LNCaP clone FGC (cell line): ENCODE results near the gene PNPLA5.

Experiments
- DNase-seq: peaks from one replicate; pipeline ENCODE4 v3.0.0-alpha.2; 2011; ENCODE audit warnings: low read depth
- H3K4me3 ChIP-seq: 2 replicates; pipeline ENCODE4 v1.5.1; 2011; ENCODE audit warnings: mild to moderate bottlenecking, low read depth, low read length, control low read depth
- TF ChIP-seq, protein P1 (sequence below): IDR thresholded peaks from 2 replicates; pipeline ENCODE4 v1.5.1; 2012; ENCODE audit warnings: mild to moderate bottlenecking; ENCODE audit not compliant: control insufficient read depth, insufficient read depth; ENCODE audit errors: extremely low read depth

The PNPLA5 gene

DNA sequence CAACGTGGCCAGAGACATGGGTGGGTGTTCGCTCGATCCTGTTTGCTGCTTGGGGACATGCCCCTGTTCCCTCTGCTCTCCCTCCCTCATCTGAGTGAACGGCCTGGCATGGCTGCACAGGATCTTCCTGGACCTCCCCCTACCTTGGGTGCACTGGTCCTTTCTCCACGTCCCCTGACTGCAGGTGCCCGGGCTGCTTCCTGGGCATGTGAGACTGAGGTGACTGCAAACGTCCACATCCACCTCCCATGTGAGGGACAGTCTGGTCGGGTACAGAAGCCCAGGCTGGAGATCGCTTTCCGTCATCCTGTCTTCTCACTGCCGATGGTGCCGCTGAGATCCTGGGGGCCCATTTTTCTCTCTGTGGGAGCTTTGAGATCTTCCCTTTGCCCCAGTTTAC is 41.3 kb downstream of the PNPLA5 start:
- H3K4me3 ChIP-seq: no peak overlapping the region
- TF ChIP-seq, protein P1, sequence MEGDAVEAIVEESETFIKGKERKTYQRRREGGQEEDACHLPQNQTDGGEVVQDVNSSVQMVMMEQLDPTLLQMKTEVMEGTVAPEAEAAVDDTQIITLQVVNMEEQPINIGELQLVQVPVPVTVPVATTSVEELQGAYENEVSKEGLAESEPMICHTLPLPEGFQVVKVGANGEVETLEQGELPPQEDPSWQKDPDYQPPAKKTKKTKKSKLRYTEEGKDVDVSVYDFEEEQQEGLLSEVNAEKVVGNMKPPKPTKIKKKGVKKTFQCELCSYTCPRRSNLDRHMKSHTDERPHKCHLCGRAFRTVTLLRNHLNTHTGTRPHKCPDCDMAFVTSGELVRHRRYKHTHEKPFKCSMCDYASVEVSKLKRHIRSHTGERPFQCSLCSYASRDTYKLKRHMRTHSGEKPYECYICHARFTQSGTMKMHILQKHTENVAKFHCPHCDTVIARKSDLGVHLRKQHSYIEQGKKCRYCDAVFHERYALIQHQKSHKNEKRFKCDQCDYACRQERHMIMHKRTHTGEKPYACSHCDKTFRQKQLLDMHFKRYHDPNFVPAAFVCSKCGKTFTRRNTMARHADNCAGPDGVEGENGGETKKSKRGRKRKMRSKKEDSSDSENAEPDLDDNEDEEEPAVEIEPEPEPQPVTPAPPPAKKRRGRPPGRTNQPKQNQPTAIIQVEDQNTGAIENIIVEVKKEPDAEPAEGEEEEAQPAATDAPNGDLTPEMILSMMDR: no peak
- DNase-seq: no peak

DNA sequence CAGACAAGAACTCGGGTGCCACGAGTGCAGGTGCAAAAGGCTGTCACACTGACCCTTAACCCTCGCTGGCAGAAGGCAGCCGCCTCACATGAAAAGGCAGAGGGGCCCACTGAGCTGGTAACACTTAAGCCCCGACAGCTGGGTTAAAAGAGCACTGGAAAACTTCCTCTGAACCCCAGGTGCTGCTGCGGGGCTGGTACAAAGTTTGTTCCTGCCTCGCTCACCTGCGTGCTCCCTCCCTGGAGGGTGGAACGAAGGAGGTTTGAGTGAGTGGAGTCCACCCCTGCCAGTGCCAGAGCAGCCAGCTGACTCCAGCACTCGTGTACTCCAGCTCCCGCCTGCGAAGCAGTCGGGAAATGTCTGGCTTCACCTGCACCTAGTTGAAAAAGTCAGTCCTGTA is 42.1 kb downstream of the PNPLA5 start:
- no peak for DNase-seq
- H3K4me3 ChIP-seq: no peak overlapping the region
- TF ChIP-seq, protein P1: no peak

DNA sequence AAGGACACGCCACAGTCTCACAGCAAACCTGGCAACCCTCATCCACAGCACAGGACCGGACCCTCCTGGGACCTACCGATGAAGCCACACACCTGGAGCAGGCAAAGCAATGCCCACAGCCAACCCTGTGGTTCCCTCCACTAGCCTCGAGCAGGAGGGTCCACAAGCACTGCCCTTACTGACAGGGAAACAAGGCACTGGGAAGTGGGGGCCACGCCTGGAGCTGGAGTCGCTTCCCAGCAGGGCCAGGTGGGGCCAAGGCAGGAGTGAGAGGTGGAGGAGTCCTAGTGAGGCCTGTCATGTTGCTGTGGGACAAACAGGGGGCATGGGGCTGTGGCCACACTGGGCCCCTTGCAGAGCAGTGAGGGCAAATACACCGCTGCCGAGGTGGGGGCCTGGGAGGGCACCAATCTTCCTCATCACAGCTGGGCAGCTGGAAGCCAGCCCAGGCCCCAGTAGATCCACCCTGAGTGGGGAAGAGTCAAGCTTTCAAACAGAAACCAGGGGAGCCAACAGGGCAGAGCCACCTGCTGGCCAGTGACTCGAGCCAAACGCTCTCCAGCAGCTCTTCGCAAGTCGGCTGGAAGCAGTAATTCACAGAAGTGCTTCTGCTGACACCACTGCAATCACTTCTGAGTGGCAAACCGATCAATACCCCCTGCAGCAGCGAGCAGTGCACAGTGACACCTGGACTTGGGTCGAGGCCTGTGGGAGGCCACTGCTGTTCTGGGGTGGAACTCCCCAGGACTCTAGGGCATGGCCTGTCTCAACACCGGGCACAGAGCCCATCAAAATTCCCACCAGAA is 43.2 kb downstream of the PNPLA5 start:
- no peak overlapping the region for H3K4me3 ChIP-seq
- DNase-seq: no peak
- TF ChIP-seq, protein P1: peak; percentile 76

DNA sequence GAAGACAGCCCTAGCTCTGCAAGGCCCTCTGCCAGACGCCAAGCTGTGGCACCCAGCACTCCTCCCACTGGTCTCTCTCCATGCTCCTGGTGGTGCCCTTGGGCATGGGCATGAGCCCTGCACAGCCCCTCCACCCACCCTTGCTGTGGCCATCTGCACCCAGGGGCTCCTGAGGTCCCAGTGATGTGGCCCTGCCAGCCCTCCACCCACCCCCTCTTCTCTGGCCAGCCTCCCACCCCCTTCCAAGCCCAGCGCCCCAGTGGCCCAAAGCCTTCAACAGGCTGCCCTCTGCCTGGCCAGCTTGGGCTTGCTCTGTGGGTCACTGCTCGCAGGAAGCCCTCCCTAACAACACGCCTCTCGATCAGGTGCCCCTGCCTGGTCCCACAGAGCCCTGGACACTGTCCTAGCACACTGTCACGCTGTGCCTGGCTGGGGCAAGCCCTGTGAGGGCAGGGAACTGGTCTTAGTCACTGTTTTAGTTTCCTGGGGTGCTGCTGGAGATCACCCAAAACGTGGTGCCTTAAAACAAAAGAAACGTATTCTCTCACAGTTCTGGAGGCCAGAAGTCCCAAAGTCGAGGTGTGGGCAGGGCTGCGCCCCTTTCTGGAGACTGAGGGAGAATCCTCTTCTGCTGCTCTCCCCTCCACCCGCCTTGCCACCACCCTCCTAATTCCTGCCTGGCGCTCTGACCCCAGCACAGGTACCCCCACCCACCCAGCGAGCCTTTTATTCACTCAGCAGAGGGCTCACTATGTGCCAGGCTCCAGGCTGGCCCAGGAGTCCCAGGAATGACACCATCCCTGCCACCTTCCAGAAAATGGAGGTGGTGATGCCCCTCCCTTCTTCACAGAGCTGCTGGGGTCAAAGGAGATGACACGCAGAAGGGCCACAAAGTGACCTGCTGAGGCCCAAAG is 44.2 kb downstream of the PNPLA5 start:
- no peak for DNase-seq

DNA sequence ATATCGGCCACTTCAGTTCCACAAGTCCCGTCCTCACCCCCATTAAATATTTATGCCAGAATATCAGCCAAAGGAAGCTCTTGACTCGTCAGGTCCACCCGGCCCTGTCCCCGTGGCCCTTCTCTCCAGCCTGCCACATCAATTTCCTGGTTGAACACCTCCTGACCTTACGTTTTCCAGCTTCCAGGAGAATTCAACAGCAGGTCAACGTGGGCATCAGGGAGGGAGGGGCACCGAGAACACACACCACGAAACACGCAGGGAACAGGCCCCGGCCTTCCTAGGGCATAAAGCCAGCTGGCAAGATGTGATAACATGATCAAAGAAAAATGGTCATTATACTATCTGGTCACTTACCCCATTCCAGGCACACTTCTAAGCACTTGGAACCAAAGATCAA is 44.8 kb downstream of the PNPLA5 start:
- H3K4me3 ChIP-seq: no peak overlapping the region
- TF ChIP-seq, protein P1: no peak
- no peak for DNase-seq

More for the DNA sequence above, 44.2 kb downstream of the PNPLA5 start:
- TF ChIP-seq, protein P1: no peak
- no peak overlapping the region for H3K4me3 ChIP-seq

DNA sequence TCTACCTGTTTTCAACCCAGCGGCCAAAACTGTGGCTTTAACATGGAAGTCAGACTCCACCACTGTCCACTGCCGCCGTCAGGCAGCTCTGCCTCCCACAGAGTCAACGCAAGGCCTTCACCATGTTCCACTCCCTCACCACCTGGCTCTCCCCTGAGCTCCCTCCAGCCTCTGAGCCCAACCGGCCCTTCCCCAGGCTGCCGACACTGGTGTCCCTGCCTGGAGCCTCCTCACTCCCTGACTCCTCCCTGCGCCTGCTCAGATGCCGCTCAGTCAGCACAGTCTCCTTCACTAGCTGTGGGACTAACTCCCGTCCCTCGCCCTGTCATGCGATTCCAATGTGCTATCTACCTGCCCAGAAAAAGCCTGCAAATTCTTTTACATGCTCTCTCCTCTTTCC is 45.8 kb downstream of the PNPLA5 start:
- TF ChIP-seq, protein P1: no peak
- DNase-seq: no peak
- no peak overlapping the region for H3K4me3 ChIP-seq
